BJ (cell line): Measurements from ENCODE around the gene DNAI4. TPM values are rescaled to one million over a fixed set of nuclear protein-coding genes. Genes with fewer than 3 reads are reported as not detected.

Source experiments
- CTCF ChIA-PET: fragments of 350-600 bp; formaldehyde crosslinking; extraction: SDS; loops from one replicate; lab custom pipeline; 2021; ENCODE audit warnings: antibody characterized with exemption, inconsistent platforms; lab: Yijun Ruan, JAX
- POLR2A ChIA-PET: fragments of 300-600 bp; sonication (Branson Sonifier 250); formaldehyde crosslinking; extraction: SDS; loops from one replicate; lab custom pipeline; 2021; ENCODE audit warnings: antibody characterized with exemption; lab: Charles Lee
- DNase-seq: peaks from one replicate; pipeline ENCODE4 v3.0.0-alpha.2; 2011; ENCODE audit warnings: low read depth
- H3K27me3 ChIP-seq: 2 replicates; pipeline ENCODE4 v1.6.0; 2011; ENCODE audit warnings: low read length; ENCODE audit not compliant: control insufficient read depth, insufficient read depth
- H3K36me3 ChIP-seq: 2 replicates; pipeline ENCODE4 v1.5.1; 2011; ENCODE audit warnings: low read length; ENCODE audit not compliant: control insufficient read depth, insufficient read depth
- H3K4me3 ChIP-seq: 2 replicates; pipeline ENCODE4 v1.5.1; 2011; ENCODE audit warnings: low read depth, mild to moderate bottlenecking, control low read depth, low read length
- CTCF ChIP-seq: IDR thresholded peaks from 2 replicates; pipeline ENCODE4 v1.5.1; 2011; ENCODE audit warnings: low read depth, mild to moderate bottlenecking, control low read depth, inconsistent platforms, low read length, moderate library complexity; ENCODE audit not compliant: insufficient read depth
- polyA plus RNA-seq: library from polyadenylated mRNA; depleted of rRNA; stranded (reverse); fragments of >200 nt; gene quantifications from 2 replicates; pipeline ENCODE4 v1.2.3, GENCODE V29; 2011

Gene DNAI4
- polyA plus RNA-seq, 1 experiment = 1.3 TPM

- ChIA-PET POLR2A (no interaction called here), CTCF (no interaction called here)
- H3K27me3 ChIP-seq = no peaks in the 10 kb centered on the region
- no peaks in the 10 kb centered on the region for H3K36me3 ChIP-seq
- no peak for DNase-seq
- TF ChIP-seq CTCF = no peak
- no peak overlapping the region for H3K4me3 ChIP-seq
Observed at GRCh38 chr1:66954208-66954607, 29.6 kb upstream of the DNAI4 start.

- no peak for DNase-seq
- TF ChIP-seq CTCF = no peak
- H3K36me3 ChIP-seq = peaks cover 3% of the 10 kb centered on the region; the same call in 1 of the 2 replicates
- ChIA-PET POLR2A (no interaction called here), CTCF (no interaction called here)
- no peak overlapping the region for H3K4me3 ChIP-seq
- no peaks in the 10 kb centered on the region for H3K27me3 ChIP-seq
Observed at GRCh38 chr1:66951513-66951912, 26.9 kb upstream of the DNAI4 start.

GRCh38 chr1:66947267-66947666 is 22.6 kb upstream of the DNAI4 start:
- Histone ChIP-seq H3K27me3 (no peaks in the 10 kb centered on the region), H3K36me3 (peaks cover 3% of the 10 kb centered on the region), H3K4me3 (no peak overlapping the region)
- no peak for TF ChIP-seq CTCF
- no peak for DNase-seq
- ChIA-PET CTCF (no interaction called here), POLR2A (no interaction called here)

- no peak for DNase-seq
- H3K27me3 ChIP-seq = no peaks in the 10 kb centered on the region
- TF ChIP-seq CTCF = no peak
- peaks cover 3% of the 10 kb centered on the region for H3K36me3 ChIP-seq
- CTCF ChIA-PET = interaction anchor here (1.0 to 1.3 kb wide), 2 partner anchors 9 kb away, joined by 3 read pairs; no protein-coding TSS in a partner anchor
- POLR2A ChIA-PET = no interaction called here
- H3K4me3 ChIP-seq = no peak overlapping the region
Observed at GRCh38 chr1:66945316-66945715, 20.7 kb upstream of the DNAI4 start.

- ChIA-PET POLR2A (interaction anchor here (0.6 kb wide), 1 partner anchor 151 kb away, joined by 4 read pairs; no protein-coding TSS in a partner anchor), CTCF (interaction anchor here (1.0 to 1.3 kb wide), 2 partner anchors 9 to 11 kb away, joined by 3 read pairs; no protein-coding TSS in a partner anchor)
- Histone ChIP-seq H3K36me3 (peaks cover 3% of the 10 kb centered on the region), H3K27me3 (no peaks in the 10 kb centered on the region), H3K4me3 (no peak overlapping the region)
- no peak for DNase-seq
- TF ChIP-seq CTCF = no peak
Observed at GRCh38 chr1:66944330-66945274, 19.9 kb upstream of the DNAI4 start.
